ENCODE measurements around the gene ATP5PB.

Gene ATP5PB

GRCh38 chr1:111481387-111482221 lies 32.3 kb downstream of the ATP5PB start:
- no peak for TF ChIP-seq POU6F1 (CRISPR knock-in tag; IDR thresholded peaks at IDR 0.05; ENCODE audit: borderline replicate concordance, low read depth)
- no peak for TF ChIP-seq CREB5 (CRISPR knock-in tag; IDR thresholded peaks at IDR 0.05; ENCODE audit: low read depth)
- no peak for TF ChIP-seq SNAI2 (CRISPR knock-in tag; IDR thresholded peaks at IDR 0.05)
- TF ChIP-seq OSR1 (CRISPR knock-in tag; IDR thresholded peaks at IDR 0.05): no peak
- no peak for TF ChIP-seq PATZ1 (CRISPR knock-in tag; IDR thresholded peaks at IDR 0.05; ENCODE audit: borderline replicate concordance)
- no peak for TF ChIP-seq ZC3H10 (CRISPR knock-in tag; IDR thresholded peaks at IDR 0.05)
- TF ChIP-seq TOX (CRISPR knock-in tag; IDR thresholded peaks at IDR 0.05; ENCODE audit: borderline replicate concordance): no peak
- no peak for TF ChIP-seq RARB (CRISPR knock-in tag; IDR thresholded peaks at IDR 0.05)
- no peak for TF ChIP-seq GLIS3 (CRISPR knock-in tag; IDR thresholded peaks at IDR 0.05)
- TF ChIP-seq ZNF565 (CRISPR knock-in tag; conservative IDR thresholded peaks at IDR 0.05; ENCODE audit: low read depth): no peak
- no peak for TF ChIP-seq ISL1 (CRISPR knock-in tag; IDR thresholded peaks at IDR 0.05)
- no peak for TF ChIP-seq ZFP3 (CRISPR knock-in tag; IDR thresholded peaks at IDR 0.05)
- no peak for TF ChIP-seq CSRNP3 (CRISPR knock-in tag; IDR thresholded peaks at IDR 0.05)
- no peak for TF ChIP-seq ZNF8 (CRISPR knock-in tag; IDR thresholded peaks at IDR 0.05)
- TF ChIP-seq CSDC2 (CRISPR knock-in tag; IDR thresholded peaks at IDR 0.05): no peak
- no peak for TF ChIP-seq PPARA (CRISPR knock-in tag; IDR thresholded peaks at IDR 0.05; ENCODE audit: borderline replicate concordance)
- no peak for TF ChIP-seq BACH2 (CRISPR knock-in tag; IDR thresholded peaks at IDR 0.05; ENCODE audit: borderline replicate concordance)

GRCh38 chr1:111483166-111483565 lies 33.9 kb downstream of the ATP5PB start:
- no peak for TF ChIP-seq ZNF8 (CRISPR knock-in tag; IDR thresholded peaks at IDR 0.05)
- ATAC-seq: no peak

More at GRCh38 chr1:111481387-111482221, 32.3 kb downstream of the ATP5PB start:
- peak; percentile 99 for ATAC-seq

GRCh38 chr1:111483876-111484275 lies 34.6 kb downstream of the ATP5PB start:
- no peak for ATAC-seq
- TF ChIP-seq PATZ1 (CRISPR knock-in tag; IDR thresholded peaks at IDR 0.05; ENCODE audit: borderline replicate concordance): no peak
- no peak for TF ChIP-seq SNAI2 (CRISPR knock-in tag; IDR thresholded peaks at IDR 0.05)
- no peak for TF ChIP-seq ZFP30 (CRISPR knock-in tag; IDR thresholded peaks at IDR 0.05)
- no peak for TF ChIP-seq GLIS3 (CRISPR knock-in tag; IDR thresholded peaks at IDR 0.05)
- no peak for TF ChIP-seq ZNF70 (CRISPR knock-in tag; IDR thresholded peaks at IDR 0.05)
- TF ChIP-seq ZNF8 (CRISPR knock-in tag; IDR thresholded peaks at IDR 0.05): no peak
- TF ChIP-seq ZFP3 (CRISPR knock-in tag; IDR thresholded peaks at IDR 0.05): no peak
- TF ChIP-seq RARB (CRISPR knock-in tag; IDR thresholded peaks at IDR 0.05): no peak
- no peak for TF ChIP-seq OSR1 (CRISPR knock-in tag; IDR thresholded peaks at IDR 0.05)
- no peak for TF ChIP-seq CSDC2 (CRISPR knock-in tag; IDR thresholded peaks at IDR 0.05)
- TF ChIP-seq ZC3H10 (CRISPR knock-in tag; IDR thresholded peaks at IDR 0.05): no peak
- no peak for TF ChIP-seq CSRNP3 (CRISPR knock-in tag; IDR thresholded peaks at IDR 0.05)
- no peak for TF ChIP-seq ZNF565 (CRISPR knock-in tag; conservative IDR thresholded peaks at IDR 0.05; ENCODE audit: low read depth)
- TF ChIP-seq ARNTL (CRISPR knock-in tag; IDR thresholded peaks at IDR 0.05; ENCODE audit: borderline replicate concordance, low read depth): no peak
